ENCODE results near the gene KREMEN1.

The KREMEN1 gene

DNA sequence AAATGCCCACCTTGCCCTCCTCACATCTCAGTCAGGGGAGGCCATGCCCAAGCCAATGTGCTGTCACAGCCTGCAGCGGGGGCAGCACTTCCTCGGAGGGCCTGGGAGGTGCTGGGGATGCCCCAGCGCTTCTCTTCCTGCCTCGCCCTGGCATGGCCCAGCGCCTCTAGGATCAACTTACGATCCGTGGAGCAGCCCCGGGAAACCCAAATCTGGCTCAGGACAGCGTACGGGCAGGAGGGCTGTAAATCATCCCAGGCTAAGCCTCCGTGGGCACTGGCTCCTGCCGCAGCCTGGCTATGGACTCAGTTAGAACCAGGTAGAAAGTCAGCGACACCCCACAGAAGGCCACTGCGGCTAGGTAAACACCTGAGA is 71.9 kb downstream of the KREMEN1 start:
- no peaks in the 10 kb centered on the region for H3K79me2 ChIP-seq (ENCODE audit: insufficient read depth, low read depth)
- H4K20me1 ChIP-seq (ENCODE audit: insufficient read depth), result no peaks in the 10 kb centered on the region
- no peaks in the 10 kb centered on the region for H3K4me1 ChIP-seq (ENCODE audit: low read depth, poor library complexity, severe bottlenecking)
- no peak overlapping the region for H3K27ac ChIP-seq
- H3K27me3 ChIP-seq (ENCODE audit: insufficient read depth, low read depth), result no peaks in the 10 kb centered on the region
- H2AFZ ChIP-seq (ENCODE audit: low read depth), result no peak overlapping the region
- no peaks in the 10 kb centered on the region for H3K36me3 ChIP-seq (ENCODE audit: insufficient read depth)
- H3K4me2 ChIP-seq, result no peak overlapping the region
- no peak overlapping the region for H3K4me3 ChIP-seq (IDR thresholded peaks at IDR 0.05; ENCODE audit: insufficient read depth, low read depth, low read length)
- H3K9ac ChIP-seq, result no peak overlapping the region
- TF ChIP-seq CTCF (conservative IDR thresholded peaks at IDR 0.05; ENCODE audit: low read depth, low read length), result no peak

GRCh38 chr22:29145321-29146072 is 72.7 kb downstream of the KREMEN1 start:
- no peaks in the 10 kb centered on the region for H3K36me3 ChIP-seq (ENCODE audit: insufficient read depth)
- no peak overlapping the region for H3K9ac ChIP-seq
- H2AFZ ChIP-seq (ENCODE audit: low read depth), result no peak overlapping the region
- H3K4me2 ChIP-seq, result no peak overlapping the region
- no peak overlapping the region for H3K27ac ChIP-seq
- H3K79me2 ChIP-seq (ENCODE audit: insufficient read depth, low read depth), result no peaks in the 10 kb centered on the region
- no peaks in the 10 kb centered on the region for H3K27me3 ChIP-seq (ENCODE audit: insufficient read depth, low read depth)
- no peak overlapping the region for H3K4me3 ChIP-seq (IDR thresholded peaks at IDR 0.05; ENCODE audit: insufficient read depth, low read depth, low read length)
- no peaks in the 10 kb centered on the region for H3K4me1 ChIP-seq (ENCODE audit: low read depth, poor library complexity, severe bottlenecking)
- no peak for TF ChIP-seq CTCF (conservative IDR thresholded peaks at IDR 0.05; ENCODE audit: low read depth, low read length)
- H4K20me1 ChIP-seq (ENCODE audit: insufficient read depth), result no peaks in the 10 kb centered on the region

GRCh38 chr22:29146091-29146560 is 73.3 kb downstream of the KREMEN1 start:
- no peaks in the 10 kb centered on the region for H3K36me3 ChIP-seq (ENCODE audit: insufficient read depth)
- H3K4me3 ChIP-seq (IDR thresholded peaks at IDR 0.05; ENCODE audit: insufficient read depth, low read depth, low read length), result no peak overlapping the region
- H3K9ac ChIP-seq, result no peak overlapping the region
- H3K27ac ChIP-seq, result no peak overlapping the region
- no peak overlapping the region for H2AFZ ChIP-seq (ENCODE audit: low read depth)
- no peak overlapping the region for H3K4me2 ChIP-seq
- H4K20me1 ChIP-seq (ENCODE audit: insufficient read depth), result no peaks in the 10 kb centered on the region
- TF ChIP-seq CTCF (conservative IDR thresholded peaks at IDR 0.05; ENCODE audit: low read depth, low read length), result no peak
- H3K4me1 ChIP-seq (ENCODE audit: low read depth, poor library complexity, severe bottlenecking), result no peaks in the 10 kb centered on the region
- no peaks in the 10 kb centered on the region for H3K79me2 ChIP-seq (ENCODE audit: insufficient read depth, low read depth)
- H3K27me3 ChIP-seq (ENCODE audit: insufficient read depth, low read depth), result no peaks in the 10 kb centered on the region

DNA sequence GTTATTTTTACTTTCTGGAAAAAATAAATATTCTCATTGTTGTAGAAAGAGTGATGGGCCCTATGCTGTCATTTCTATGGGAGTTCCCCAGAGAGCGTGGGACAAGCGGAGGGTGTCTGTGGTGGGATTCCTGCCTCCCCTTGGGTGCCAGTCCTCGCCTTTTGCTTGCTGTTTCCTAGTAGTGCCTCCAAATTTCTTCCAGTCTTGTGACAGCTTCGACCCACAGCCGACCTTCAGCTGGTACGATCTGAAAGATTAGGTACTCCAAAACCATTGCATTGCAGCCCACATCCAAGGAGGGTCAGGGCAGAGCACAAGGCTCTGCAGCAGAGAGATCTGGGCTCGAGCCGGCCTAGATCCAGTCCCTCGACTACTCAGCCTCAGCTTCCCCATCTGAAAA is 73.9 kb downstream of the KREMEN1 start:
- H3K27ac ChIP-seq, result no peak overlapping the region
- no peak overlapping the region for H3K9ac ChIP-seq
- H3K4me3 ChIP-seq (IDR thresholded peaks at IDR 0.05; ENCODE audit: insufficient read depth, low read depth, low read length), result no peak overlapping the region
- no peaks in the 10 kb centered on the region for H3K4me1 ChIP-seq (ENCODE audit: low read depth, poor library complexity, severe bottlenecking)
- no peak overlapping the region for H3K4me2 ChIP-seq
- no peaks in the 10 kb centered on the region for H3K36me3 ChIP-seq (ENCODE audit: insufficient read depth)
- no peak overlapping the region for H2AFZ ChIP-seq (ENCODE audit: low read depth)
- H3K79me2 ChIP-seq (ENCODE audit: insufficient read depth, low read depth), result no peaks in the 10 kb centered on the region
- no peak for TF ChIP-seq CTCF (conservative IDR thresholded peaks at IDR 0.05; ENCODE audit: low read depth, low read length)
- no peaks in the 10 kb centered on the region for H4K20me1 ChIP-seq (ENCODE audit: insufficient read depth)
- no peaks in the 10 kb centered on the region for H3K27me3 ChIP-seq (ENCODE audit: insufficient read depth, low read depth)
